CD8-positive, alpha-beta memory T cell (primary cell): Measurements from ENCODE around the gene ELP5. TPM values are rescaled to one million over a fixed set of nuclear protein-coding genes. Genes with fewer than 3 reads are reported as not detected.
A peak's percentile ranks its signal among the peaks of the same experiment; 100 is the strongest.

Source experiments
- CTCF ChIA-PET: fragments of 350-600 bp; sonication (Branson Sonifier 250); formaldehyde crosslinking; loops from one replicate; lab custom pipeline; 2021; ENCODE audit warnings: antibody characterized with exemption; lab: Charles Lee
- POLR2A ChIA-PET: fragments of 350-600 bp; sonication (Branson Sonifier 250); formaldehyde crosslinking; loops from one replicate; lab custom pipeline; 2021; ENCODE audit warnings: antibody characterized with exemption; lab: Charles Lee
- DNase-seq, 5 donors: peaks; one replicate each; pipeline versions ENCODE4 v3.0.0 to v3.0.0-alpha.2; 2020 to 2022; ENCODE audit warnings: mixed read lengths in 1 of 5
- H3K27ac ChIP-seq: one replicate; pipeline ENCODE4 v1.7.0; 2013; ENCODE audit warnings: low read depth, mild to moderate bottlenecking, low read length, moderate library complexity
- H3K27me3 ChIP-seq: 2 replicates; pipeline ENCODE4 v1.7.0; 2013; ENCODE audit warnings: low read length, mild to moderate bottlenecking; ENCODE audit not compliant: insufficient read depth, poor library complexity, severe bottlenecking
- H3K36me3 ChIP-seq: 2 replicates; pipeline ENCODE4 v1.7.0; 2013; ENCODE audit warnings: mild to moderate bottlenecking, low read length, moderate library complexity; ENCODE audit not compliant: insufficient read depth
- H3K4me1 ChIP-seq: 2 replicates; pipeline ENCODE4 v1.7.0; 2013; ENCODE audit warnings: mild to moderate bottlenecking, low read length, moderate library complexity; ENCODE audit not compliant: insufficient read depth
- H3K4me3 ChIP-seq: 2 replicates; pipeline ENCODE4 v1.7.0; 2013; ENCODE audit warnings: mild to moderate bottlenecking, low read length
- H3K9me3 ChIP-seq: 2 replicates; pipeline ENCODE4 v1.7.0; 2013; ENCODE audit warnings: mild to moderate bottlenecking, low read length
- H3K27ac Mint-ChIP-seq, 8 donors: one replicate each; pipeline ENCODE4 v1.8.0; 2020 to 2021; ENCODE audit warnings: mixed read lengths in 8 of 8, mild to moderate bottlenecking in 6 of 8, inconsistent platforms in 3 of 8, moderate library complexity in 3 of 8
- H3K27me3 Mint-ChIP-seq, 2 donors: one replicate each; pipeline ENCODE4 v1.8.0; 2020 to 2021; ENCODE audit warnings: mixed read lengths in 2 of 2, mild to moderate bottlenecking in 1 of 2, moderate library complexity in 1 of 2
- H3K36me3 Mint-ChIP-seq, 3 donors: one replicate each; pipeline ENCODE4 v1.8.0; 2020 to 2021; ENCODE audit warnings: mixed read lengths in 3 of 3, inconsistent platforms in 1 of 3, mild to moderate bottlenecking in 1 of 3
- H3K4me1 Mint-ChIP-seq, 3 donors: one replicate each; pipeline ENCODE4 v1.8.0; 2020 to 2021; ENCODE audit warnings: mixed read lengths in 3 of 3, inconsistent platforms in 1 of 3, mild to moderate bottlenecking in 1 of 3
- H3K4me3 Mint-ChIP-seq, 7 donors: one replicate each; pipeline ENCODE4 v1.8.0; 2020 to 2021; ENCODE audit warnings: mixed read lengths in 7 of 7, mild to moderate bottlenecking in 6 of 7, moderate library complexity in 4 of 7, inconsistent platforms in 2 of 7
- H3K9me3 Mint-ChIP-seq, 5 donors: one replicate each; pipeline ENCODE4 v1.8.0; 2020 to 2022; ENCODE audit warnings: mixed read lengths in 5 of 5, mild to moderate bottlenecking in 3 of 5, moderate library complexity in 2 of 5, inconsistent platforms in 1 of 5
- polyA plus RNA-seq: library from polyadenylated mRNA; unstranded; fragments of 300-500 nt; fragmentation: Illumina TruSeq; gene quantifications from one replicate; pipeline ENCODE4 v1.2.3, GENCODE V29; 2021
- total RNA-seq, 2 experiments: library from RNA; stranded (reverse); gene quantifications; one replicate each; pipeline ENCODE4 v1.2.3, GENCODE V29; 2021

Gene ELP5
- total and polyA plus RNA-seq, 3 experiments from 2014 or later = 84.8 to 111 (median 106) TPM

DNA sequence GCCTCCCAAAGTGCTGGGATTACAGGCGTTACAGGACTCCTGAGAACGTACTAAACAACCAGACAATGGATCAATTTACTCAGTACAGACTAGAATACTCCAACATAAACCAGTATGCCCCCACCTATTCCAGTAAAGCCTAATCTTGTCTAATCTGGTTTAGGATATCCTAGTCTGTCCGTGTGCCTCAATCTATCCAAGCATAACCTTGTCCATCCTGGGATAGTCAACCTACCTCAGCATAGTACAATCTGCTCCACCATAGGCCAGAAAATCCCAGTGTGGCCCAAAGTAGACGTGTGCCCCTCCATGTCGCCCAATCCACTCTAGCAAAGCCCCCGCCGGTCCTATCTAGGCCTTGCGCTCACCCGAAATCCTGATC, 18.3 kb upstream of the ELP5 start:
- H3K4me1 ChIP-seq = peaks cover 35% of the 10 kb centered on the region
- no peaks in the 10 kb centered on the region for H3K9me3 ChIP-seq
- H3K36me3 ChIP-seq = peaks cover 22% of the 10 kb centered on the region

GRCh38 chr17:7234083-7234951, 17.7 kb upstream of the ELP5 start, which contains the start of gene DVL2:
Gene DVL2, minus strand, starts transcription at chr17:7234517. Its CDS starts 255 bp downstream, at chr17:7234262.
- Mint-ChIP-seq H3K4me3 (peak within 1 kb of the TSS; percentile 92 to 97 (median 95)), H3K27me3 (no peaks in the 10 kb centered on the region), H3K36me3 (peaks cover 0 to 60% (median 13%) of the 10 kb centered on the region in 3 donors), H3K4me1 (peaks cover 38 to 58% (median 46%) of the 10 kb centered on the region in 3 donors), H3K9me3 (no peaks in the 10 kb centered on the region), H3K27ac (peak within 1 kb of the TSS; percentile 90 to 99 (median 94))
- Histone ChIP-seq H3K27me3 (no peaks in the 10 kb centered on the region), H3K4me1 (peaks cover 35% of the 10 kb centered on the region), H3K9me3 (no peaks in the 10 kb centered on the region), H3K36me3 (peaks cover 15% of the 10 kb centered on the region), H3K27ac (peak within 1 kb of the TSS; percentile 76), H3K4me3 (peak within 1 kb of the TSS; percentile 85)
- POLR2A ChIA-PET = interaction anchor here (0.6 to 2.2 kb wide), 11 partner anchors 8 to 452 kb away, joined by 3 to 19 read pairs (median 6); partner anchors contain the start of genes ACADVL, CTDNEP1, DLG4 and GABARAP
- CTCF ChIA-PET = interaction anchor here (0.9 to 3.6 kb wide), 4 partner anchors 14 to 188 kb away, joined by 3 to 20 read pairs (median 6); partner anchors contain the start of genes ACADVL and DLG4
- peak; percentile 93 to 97 (median 93) for DNase-seq

More for the DNA sequence above, 18.3 kb upstream of the ELP5 start:
- ChIA-PET CTCF (interaction anchor here (0.9 to 3.6 kb wide), 4 partner anchors 13 to 188 kb away, joined by 3 to 20 read pairs (median 6); partner anchors contain the start of genes ACADVL and DLG4), POLR2A (interaction anchor here (0.6 to 2.2 kb wide), 10 partner anchors 9 to 198 kb away, joined by 3 to 19 read pairs (median 6); partner anchors contain the start of genes ACADVL, CTDNEP1, DLG4 and GABARAP)
- H3K36me3 Mint-ChIP-seq = peaks cover 0 to 63% (median 13%) of the 10 kb centered on the region in 3 donors
- H3K27ac Mint-ChIP-seq = peak overlapping the region; percentile 90 to 99 (median 94)
- no peaks in the 10 kb centered on the region for H3K27me3 ChIP-seq
- H3K27ac ChIP-seq = peak overlapping the region; percentile 76
- no peaks in the 10 kb centered on the region for H3K9me3 Mint-ChIP-seq
- H3K4me3 Mint-ChIP-seq = peak overlapping the region; percentile 92 to 97 (median 95)
- H3K4me3 ChIP-seq = peak overlapping the region; percentile 85
- no peaks in the 10 kb centered on the region for H3K27me3 Mint-ChIP-seq
- H3K4me1 Mint-ChIP-seq = peaks cover 38 to 58% (median 46%) of the 10 kb centered on the region in 3 donors
- no peak for DNase-seq

GRCh38 chr17:7235693-7236665, 16.0 kb upstream of the ELP5 start:
- Mint-ChIP-seq H3K4me1 (peaks cover 47 to 69% (median 57%) of the 10 kb centered on the region in 3 donors), H3K4me3 (peak overlapping the region; percentile 45 to 97 (median 95)), H3K27me3 (peaks cover 0 to 2% of the 10 kb centered on the region in 2 donors), H3K36me3 (peaks cover 0 to 63% (median 16%) of the 10 kb centered on the region in 3 donors), H3K9me3 (no peaks in the 10 kb centered on the region), H3K27ac (peak overlapping the region in 6 of 8 donors; percentile 49 to 99 (median 72))
- ChIA-PET CTCF (interaction anchor here (2.0 to 3.6 kb wide), 2 partner anchors 15 to 21 kb away, joined by 9 to 20 read pairs; partner anchors contain the start of genes ACADVL and DLG4), POLR2A (interaction anchor here (0.6 to 1.2 kb wide), 3 partner anchors 18 to 26 kb away, joined by 3 to 6 read pairs (median 5); no protein-coding TSS in a partner anchor)
- Histone ChIP-seq H3K27ac (no peak overlapping the region), H3K4me3 (no peak overlapping the region), H3K9me3 (no peaks in the 10 kb centered on the region), H3K4me1 (peaks cover 48% of the 10 kb centered on the region), H3K27me3 (no peaks in the 10 kb centered on the region), H3K36me3 (peaks cover 18% of the 10 kb centered on the region)
- DNase-seq = no peak

GRCh38 chr17:7236808-7237207, 15.2 kb upstream of the ELP5 start:
- H3K36me3 Mint-ChIP-seq = peaks cover 0 to 69% (median 20%) of the 10 kb centered on the region in 3 donors
- Histone ChIP-seq H3K27ac (peak overlapping the region; percentile 17), H3K36me3 (peaks cover 20% of the 10 kb centered on the region), H3K4me1 (peaks cover 55% of the 10 kb centered on the region), H3K4me3 (no peak overlapping the region), H3K9me3 (no peaks in the 10 kb centered on the region), H3K27me3 (no peaks in the 10 kb centered on the region)
- no peak for DNase-seq
- H3K27ac Mint-ChIP-seq = peak overlapping the region; percentile 13 to 99 (median 82)
- no peaks in the 10 kb centered on the region for H3K9me3 Mint-ChIP-seq
- peak overlapping the region; percentile 93 to 99 (median 96) for H3K4me3 Mint-ChIP-seq
- ChIA-PET CTCF (interaction anchor here (1.2 to 3.6 kb wide), 2 partner anchors 16 to 18 kb away, joined by 4 to 20 read pairs; partner anchors contain the start of genes ACADVL and DLG4), POLR2A (interaction anchor here (0.5 to 1.2 kb wide), 4 partner anchors 13 to 68 kb away, joined by 3 to 11 read pairs (median 4); no protein-coding TSS in a partner anchor)
- H3K4me1 Mint-ChIP-seq = peaks cover 55 to 75% (median 63%) of the 10 kb centered on the region in 3 donors
- peaks cover 0 to 5% of the 10 kb centered on the region in 2 donors for H3K27me3 Mint-ChIP-seq

DNA sequence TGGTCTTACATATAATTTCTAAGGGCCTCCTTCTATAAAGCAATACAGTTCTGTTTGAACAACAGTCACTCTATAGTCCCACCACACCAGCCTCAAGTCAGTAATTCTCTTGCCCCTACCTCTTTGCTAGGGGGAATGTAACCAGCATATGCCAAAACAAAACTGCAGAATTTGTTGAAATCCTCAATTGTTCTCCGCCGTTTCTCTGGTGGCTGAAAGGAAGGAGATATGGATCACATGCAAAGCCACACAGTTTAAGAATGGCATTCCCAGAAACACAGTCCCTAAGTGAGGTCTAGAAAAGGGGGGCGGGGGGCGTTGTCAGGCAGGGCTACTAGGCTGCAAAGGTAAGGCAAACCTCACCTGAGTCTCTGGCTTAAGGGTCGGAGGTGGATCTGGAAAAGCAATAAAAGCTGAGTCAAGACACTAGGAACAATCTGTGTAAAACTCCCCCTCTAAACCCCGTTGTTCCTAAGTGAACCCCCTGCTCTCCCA, 14.7 kb upstream of the ELP5 start:
- Histone ChIP-seq H3K27me3 (no peaks in the 10 kb centered on the region), H3K9me3 (no peaks in the 10 kb centered on the region), H3K27ac (peak overlapping the region; percentile 17), H3K36me3 (peaks cover 20% of the 10 kb centered on the region), H3K4me3 (peak overlapping the region; percentile 34), H3K4me1 (peaks cover 52% of the 10 kb centered on the region)
- DNase-seq = no peak
- ChIA-PET POLR2A (interaction anchor here (0.5 to 4.3 kb wide), 5 partner anchors 14 to 202 kb away, joined by 3 to 31 read pairs (median 11); partner anchors contain the start of genes ACADVL, CTDNEP1, DLG4 and ELP5), CTCF (interaction anchor here (1.2 to 1.6 kb wide), 2 partner anchors 17 to 18 kb away, joined by 4 read pairs; partner anchors contain the start of gene DLG4)
- Mint-ChIP-seq H3K27ac (peak overlapping the region; percentile 13 to 99 (median 82)), H3K9me3 (no peaks in the 10 kb centered on the region), H3K4me3 (peak overlapping the region; percentile 93 to 99 (median 96)), H3K4me1 (peaks cover 55 to 75% (median 62%) of the 10 kb centered on the region in 3 donors), H3K36me3 (peaks cover 0 to 70% (median 20%) of the 10 kb centered on the region in 3 donors), H3K27me3 (peaks cover 0 to 5% of the 10 kb centered on the region in 2 donors)

- peak; percentile 64 to 88 (median 75) for DNase-seq
- ChIA-PET POLR2A (interaction anchor here (0.7 to 4.3 kb wide), 8 partner anchors 13 to 449 kb away, joined by 3 to 31 read pairs (median 5); partner anchors contain the start of genes ACADVL, CTDNEP1, DLG4 and ELP5), CTCF (interaction anchor here (0.9 to 1.6 kb wide), 5 partner anchors 14 to 450 kb away, joined by 4 read pairs; partner anchors contain the start of genes CTDNEP1, DLG4 and TP53)
- H3K27me3 ChIP-seq = no peaks in the 10 kb centered on the region
- peaks cover 0 to 3% (median 0%) of the 10 kb centered on the region in 5 donors for H3K9me3 Mint-ChIP-seq
- peaks cover 46% of the 10 kb centered on the region for H3K4me1 ChIP-seq
- H3K4me1 Mint-ChIP-seq = peaks cover 55 to 74% (median 63%) of the 10 kb centered on the region in 3 donors
- H3K4me3 ChIP-seq = peak overlapping the region; percentile 34
- peak overlapping the region; percentile 29 for H3K27ac ChIP-seq
- H3K27ac Mint-ChIP-seq = peak overlapping the region; percentile 13 to 99 (median 82)
- H3K36me3 ChIP-seq = peaks cover 20% of the 10 kb centered on the region
- H3K4me3 Mint-ChIP-seq = peak overlapping the region; percentile 93 to 99 (median 96)
- H3K9me3 ChIP-seq = no peaks in the 10 kb centered on the region
- peaks cover 0 to 73% (median 21%) of the 10 kb centered on the region in 3 donors for H3K36me3 Mint-ChIP-seq
- H3K27me3 Mint-ChIP-seq = peaks cover 0 to 8% of the 10 kb centered on the region in 2 donors
Measured at GRCh38 chr17:7237761-7238419, 14.1 kb upstream of the ELP5 start.
